ENCODE data around the gene UBA7. TPM values are rescaled to one million over a fixed set of nuclear protein-coding genes. Genes with fewer than 3 reads are reported as not detected.

The UBA7 gene
- total and polyA plus RNA-seq, 2 donors (not counting 3 experiments of a cell fraction or from before 2014, with no cell fraction given) = 57.4 to 80.7 TPM

- H3K4me2 ChIP-seq (ENCODE audit: insufficient read depth, low read length) = no peak overlapping the region
Observed at GRCh38 chr3:49769926-49770325, 43.8 kb downstream of the UBA7 start.

GRCh38 chr3:49769286-49769915, 44.4 kb downstream of the UBA7 start:
- no peaks in the 10 kb centered on the region for H3K9me3 ChIP-seq (replicated peaks; ENCODE audit: control insufficient read depth, insufficient read depth, low read length)
- ChIA-PET CTCF (interaction anchor here (0.9 to 1.7 kb wide), 2 partner anchors 12 to 21 kb away, joined by 3 to 9 read pairs; no protein-coding TSS in a partner anchor), POLR2A (interaction anchor here (0.6 kb wide), 2 partner anchors 48 to 1262 kb away, joined by 4 to 6 read pairs; no protein-coding TSS in a partner anchor)
- no peak overlapping the region for H3K9ac ChIP-seq (replicated peaks; ENCODE audit: extremely low read depth, insufficient read depth, low read length)
- H2AFZ ChIP-seq (ENCODE audit: low read depth, low read length) = no peak overlapping the region
- no peak overlapping the region for H3K4me2 ChIP-seq (ENCODE audit: insufficient read depth, low read length)
- H3K9me1 ChIP-seq (replicated peaks; ENCODE audit: control insufficient read depth, extremely low read depth, insufficient read depth, low read length) = no peaks in the 10 kb centered on the region
- no peaks in the 10 kb centered on the region for H3K36me3 ChIP-seq (ENCODE audit: control insufficient read depth in 2 of 2, extremely low read depth in 1 of 2, insufficient read depth in 2 of 2, low read length in 2 of 2)
- dilution Hi-C loops (cut with MboI; ENCODE audit: extremely low pct_ligation_motif_present, low sequenced_read_pairs) = no loop called here
- DNase-seq (ENCODE audit: low read depth, low spot score) (no peak), FAIRE-seq (no peak)
- H3K27me3 ChIP-seq (ENCODE audit: control insufficient read depth in 2 of 2, insufficient read depth in 2 of 2, low read length in 2 of 2) = no peaks in the 10 kb centered on the region
- no peak overlapping the region for H3K4me3 ChIP-seq (replicated peaks in 1 of 3; ENCODE audit: insufficient read depth in 1 of 3, low read depth in 1 of 3, low read length in 3 of 3)
- no peak for TF ChIP-seq MYC (IDR thresholded peaks at IDR 0.05; ENCODE audit: low read depth, low read length)
- no peak for TF ChIP-seq FOS (IDR thresholded peaks at IDR 0.05; ENCODE audit: borderline replicate concordance, insufficient read depth, low read length)
- no peak for TF ChIP-seq MAX (IDR thresholded peaks at IDR 0.05; ENCODE audit: insufficient read depth, insufficient read length)
- no peak for TF ChIP-seq POLR2AphosphoS5 (IDR thresholded peaks at IDR 0.05; ENCODE audit: insufficient read depth, low read depth, low read length)
- TF ChIP-seq EZH2 (IDR thresholded peaks at IDR 0.05; ENCODE audit: borderline replicate concordance, low read depth, low read length, severe bottlenecking) = no peak
- TF ChIP-seq POLR2A (IDR thresholded peaks at IDR 0.05; ENCODE audit: low read depth, low read length) = no peak
- no peak for TF ChIP-seq JUN (IDR thresholded peaks at IDR 0.05; ENCODE audit: borderline replicate concordance, insufficient read depth, insufficient read length, low read depth)
- TF ChIP-seq CTCF (IDR thresholded peaks at IDR 0.05; ENCODE audit: extremely low read depth in 1 of 2, insufficient read depth in 1 of 2, low read depth in 1 of 2, low read length in 2 of 2) = no peak
- TF ChIP-seq GATA2 (IDR thresholded peaks at IDR 0.05; ENCODE audit: insufficient read depth, insufficient read length, low read depth, low read length) = no peak
- H3K27ac ChIP-seq (ENCODE audit: insufficient read depth, low read depth, low read length) = no peak overlapping the region
- intact Hi-C loops (cut with micrococcal nuclease) = no loop called here
- H3K4me1 ChIP-seq (ENCODE audit: control insufficient read depth, extremely low read depth, insufficient read depth, low read length) = no peaks in the 10 kb centered on the region
- H3K79me2 ChIP-seq (ENCODE audit: control insufficient read depth, insufficient read depth, low read length) = peaks cover 84% of the 10 kb centered on the region
- peaks cover 6% of the 10 kb centered on the region for H4K20me1 ChIP-seq (replicated peaks; ENCODE audit: control insufficient read depth, extremely low read depth, insufficient read depth, low read length)
- BruUV-seq (replicated peaks) = no TSS peak

More at GRCh38 chr3:49769926-49770325, 43.8 kb downstream of the UBA7 start:
- H3K9ac ChIP-seq (replicated peaks; ENCODE audit: extremely low read depth, insufficient read depth, low read length) = no peak overlapping the region
- H4K20me1 ChIP-seq (replicated peaks; ENCODE audit: control insufficient read depth, extremely low read depth, insufficient read depth, low read length) = peaks cover 9% of the 10 kb centered on the region
- H2AFZ ChIP-seq (ENCODE audit: low read depth, low read length) = no peak overlapping the region
- H3K4me1 ChIP-seq (ENCODE audit: control insufficient read depth, extremely low read depth, insufficient read depth, low read length) = no peaks in the 10 kb centered on the region
- H3K9me3 ChIP-seq (replicated peaks; ENCODE audit: control insufficient read depth, insufficient read depth, low read length) = no peaks in the 10 kb centered on the region
- H3K27ac ChIP-seq (ENCODE audit: insufficient read depth, low read depth, low read length) = no peak overlapping the region
- H3K27me3 ChIP-seq (ENCODE audit: control insufficient read depth in 2 of 2, insufficient read depth in 2 of 2, low read length in 2 of 2) = no peaks in the 10 kb centered on the region
- no TSS peak for BruUV-seq (replicated peaks)
- H3K79me2 ChIP-seq (ENCODE audit: control insufficient read depth, insufficient read depth, low read length) = peaks cover 83% of the 10 kb centered on the region
- H3K9me1 ChIP-seq (replicated peaks; ENCODE audit: control insufficient read depth, extremely low read depth, insufficient read depth, low read length) = no peaks in the 10 kb centered on the region
- H3K36me3 ChIP-seq (ENCODE audit: control insufficient read depth in 2 of 2, extremely low read depth in 1 of 2, insufficient read depth in 2 of 2, low read length in 2 of 2) = no peaks in the 10 kb centered on the region
- ChIA-PET CTCF (interaction anchor here (1.0 to 1.7 kb wide), 2 partner anchors 13 to 21 kb away, joined by 3 to 9 read pairs; no protein-coding TSS in a partner anchor), POLR2A (no interaction called here)
- FAIRE-seq (no peak), DNase-seq (ENCODE audit: low read depth, low spot score) (no peak)
- dilution Hi-C loops (cut with MboI; ENCODE audit: extremely low pct_ligation_motif_present, low sequenced_read_pairs) (no loop called here), intact Hi-C loops (cut with micrococcal nuclease) (no loop called here)
- no peak overlapping the region for H3K4me3 ChIP-seq (replicated peaks in 1 of 3; ENCODE audit: insufficient read depth in 1 of 3, low read depth in 1 of 3, low read length in 3 of 3)
- TF ChIP-seq MYC (IDR thresholded peaks at IDR 0.05; ENCODE audit: low read depth, low read length) = no peak
- TF ChIP-seq POLR2A (IDR thresholded peaks at IDR 0.05; ENCODE audit: low read depth, low read length) = no peak
